H1 (cell line): Measurements from ENCODE around the gene SLC43A3. TPM values are rescaled to one million over a fixed set of nuclear protein-coding genes. Genes with fewer than 3 reads are reported as not detected.

Experiments
- SAP30 ChIP-seq: fragments of 300-600 bp; sonication (generic); IDR thresholded peaks from 2 replicates; pipeline ENCODE4 v1.7.1; 2012; ENCODE audit warnings: low read length, moderate library complexity, mild to moderate bottlenecking, inconsistent platforms; ENCODE audit not compliant: insufficient read depth, insufficient replicate concordance
- TEAD4 ChIP-seq: IDR thresholded peaks from 2 replicates; pipeline ENCODE4 v1.6.1; 2012; ENCODE audit warnings: low read depth, low read length, inconsistent platforms, mixed read lengths
- polyA plus RNA-seq, 7 experiments: library from polyadenylated mRNA; depleted of rRNA in 3 of 7; stranded (reverse) in 5 of 7; unstranded in 2 of 7; fragments of >200 nt in 5 of 7; fragments of 200-250 nt in 2 of 7; gene quantifications; 1 replicate in 5 of 7; 2 replicates in 1 of 7; 4 replicates in 1 of 7; pipeline versions ENCODE4 v1.2.1 to v1.2.3, GENCODE V29; 2011 to 2013; ENCODE audit warnings: missing spikeins in 2 of 7, mixed read lengths in 2 of 7
- total RNA-seq: library from RNA; stranded (reverse); fragmentation: NEBNext Ultra II Directional; extraction: Animal tissue kit (Norgen Biotek cat#: 25700); gene quantifications from 2 replicates; pipeline ENCODE4 v1.2.1, GENCODE V29; 2021

The SLC43A3 gene
- total and polyA plus RNA-seq, 2 of the 8 experiments (the other 6 are each of a cell fraction or from before 2014, with no cell fraction given): 31.8 to 67.8 TPM

DNA sequence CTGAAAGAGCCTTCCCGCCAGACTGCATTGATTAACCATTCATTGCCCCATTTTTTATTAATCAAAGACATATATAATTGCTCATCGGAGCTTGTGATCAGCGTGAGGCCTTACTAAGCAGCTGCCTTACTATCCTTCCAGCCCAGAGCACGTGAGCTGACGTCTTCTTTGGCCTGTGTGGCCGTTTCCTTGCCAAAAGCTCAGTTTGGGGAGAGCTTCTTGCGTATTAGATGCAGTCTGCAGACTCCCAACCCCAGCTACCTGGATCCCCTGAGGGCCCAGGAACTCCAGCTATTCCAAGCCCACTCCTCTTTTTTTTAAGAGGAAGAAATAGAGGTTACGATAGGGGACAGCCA lies 784 bp upstream of the SLC43A3 start (continued):
- TF ChIP-seq SAP30 (no peak), TEAD4 (no peak)
